ENCODE measurements around the gene PHYH.
"Not testable (repeated sequence)": the region's sequence is repeated elsewhere in the genome, so short reads cannot be mapped to it uniquely, and the experiment has no call there.

The PHYH gene

GRCh38 chr10:13299437-13300287, at the start of gene PHYH:
TSS of gene PHYH (minus strand) at chr10:13300064. CDS start at chr10:13300042, 22 bp downstream.
- DNase-seq (ENCODE audit: low spot score): peak; percentile 93

GRCh38 chr10:13348216-13349017, 48.6 kb upstream of the PHYH start, which contains the start of gene SEPHS1:
TSS of gene SEPHS1 (minus strand) at chr10:13348293. CDS start at chr10:13344950, 3,343 bp downstream.
- peak; percentile 72 for DNase-seq (ENCODE audit: low spot score)

- DNase-seq (ENCODE audit: low spot score): peak; percentile 72
These were observed 47.8 kb upstream of the PHYH start for GRCh38 chr10:13347500-13348156.

- no peak for DNase-seq (ENCODE audit: low spot score)
These were observed 47.2 kb upstream of the PHYH start for GRCh38 chr10:13347043-13347499.

GRCh38 chr10:13346283-13347042, 46.6 kb upstream of the PHYH start:
- DNase-seq (ENCODE audit: low spot score): peak; percentile 53

GRCh38 chr10:13340626-13341376, 40.9 kb upstream of the PHYH start:
- no peak for DNase-seq (ENCODE audit: low spot score)

GRCh38 chr10:13340068-13340467, 40.2 kb upstream of the PHYH start:
- no peak for DNase-seq (ENCODE audit: low spot score)

- peak; percentile 69 for DNase-seq (ENCODE audit: low spot score)
These were observed 38.7 kb upstream of the PHYH start for GRCh38 chr10:13338390-13339110.

- DNase-seq (ENCODE audit: low spot score): no peak
These were observed 37.9 kb upstream of the PHYH start for GRCh38 chr10:13337827-13338196.

- no peak for DNase-seq (ENCODE audit: low spot score)
These were observed 37.4 kb upstream of the PHYH start for GRCh38 chr10:13337128-13337826.

GRCh38 chr10:13335881-13336280, 36.0 kb upstream of the PHYH start:
- DNase-seq (ENCODE audit: low spot score): no peak

GRCh38 chr10:13334556-13334955, 34.7 kb upstream of the PHYH start:
- no peak for DNase-seq (ENCODE audit: low spot score)

- DNase-seq (ENCODE audit: low spot score): no peak
These were observed 31.8 kb upstream of the PHYH start for GRCh38 chr10:13331646-13332045.

- DNase-seq (ENCODE audit: low spot score): not testable (repeated sequence)
These were observed 31.1 kb upstream of the PHYH start for GRCh38 chr10:13330980-13331379.

- DNase-seq (ENCODE audit: low spot score): no peak
These were observed 29.7 kb upstream of the PHYH start for GRCh38 chr10:13329565-13329964.

- no peak for DNase-seq (ENCODE audit: low spot score)
These were observed 28.7 kb upstream of the PHYH start for GRCh38 chr10:13328613-13329012.

GRCh38 chr10:13328126-13328525, 28.3 kb upstream of the PHYH start:
- DNase-seq (ENCODE audit: low spot score): no peak

- DNase-seq (ENCODE audit: low spot score): no peak
These were observed 27.7 kb upstream of the PHYH start for GRCh38 chr10:13327534-13327933.

GRCh38 chr10:13322615-13323148, 22.8 kb upstream of the PHYH start:
- no peak for DNase-seq (ENCODE audit: low spot score)

Data from AG08395 (cell line).